ENCODE results near the gene PNCK.
"Not testable (repeated sequence)": the region's sequence is repeated elsewhere in the genome, so short reads cannot be mapped to it uniquely, and the experiment has no call there.

- not testable (repeated sequence) for TF ChIP-seq CTCF (IDR thresholded peaks at IDR 0.05; ENCODE audit: insufficient read depth, low read length, poor library complexity, severe bottlenecking); EZH2phosphoT487 (conservative IDR thresholded peaks at IDR 0.05; ENCODE audit: low read length)
Measured at GRCh38 chrX:153704631-153705402, 31.2 kb upstream of the PNCK start.

Data from SU-DHL-6 (cell line).